K562 (cell line): Measurements from ENCODE around the gene KCTD13. TPM values are rescaled to one million over a fixed set of nuclear protein-coding genes. Genes with fewer than 3 reads are reported as not detected.

ENCODE experiments used
- COPS2 ChIP-seq: fragments of 450-650 bp; conservative IDR thresholded peaks from 2 replicates; pipeline ENCODE4 v1.6.1; 2016; ENCODE audit warnings: mild to moderate bottlenecking, moderate library complexity
- DACH1 ChIP-seq: fragments of 450-650 bp; IDR thresholded peaks from 2 replicates; pipeline ENCODE4 v1.6.1; 2018; ENCODE audit not compliant: partially characterized antibody
- GTF2F1 ChIP-seq: IDR thresholded peaks from 2 replicates; pipeline ENCODE4 v1.6.1; 2011; ENCODE audit warnings: low read depth, low read length, improper control_type of control experiment
- HDAC8 ChIP-seq: fragments of 450-650 bp; IDR thresholded peaks from 2 replicates; pipeline ENCODE4 v1.6.1; 2016; ENCODE audit warnings: mild to moderate bottlenecking, missing genetic modification characterization, moderate library complexity, missing compliant biosample characterization
- IRF2 ChIP-seq: sonication (generic); formaldehyde crosslinking; IDR thresholded peaks from 2 replicates; pipeline ENCODE4 v1.8.1; 2022; ENCODE audit warnings: mild to moderate bottlenecking, missing genetic modification reagents
- KLF1 ChIP-seq: fragments of 450-650 bp; IDR thresholded peaks from 2 replicates; pipeline ENCODE4 v1.6.1; 2016; ENCODE audit warnings: missing genetic modification characterization, missing compliant biosample characterization
- PHB2 ChIP-seq: fragments of 450-650 bp; IDR thresholded peaks from 2 replicates; pipeline ENCODE4 v1.6.1; 2017; ENCODE audit warnings: low read depth
- PURB ChIP-seq: sonication (generic); formaldehyde crosslinking; IDR thresholded peaks from 2 replicates; pipeline ENCODE4 v1.9.0; 2021; ENCODE audit warnings: low read depth, mild to moderate bottlenecking, missing genetic modification reagents
- SIX5 ChIP-seq, 2 experiments: IDR thresholded peaks; 2 replicates each; pipeline ENCODE4 v1.6.1; 2011; ENCODE audit warnings: low read length in 2 of 2, borderline replicate concordance in 1 of 2, low read depth in 1 of 2, mild to moderate bottlenecking in 1 of 2, moderate library complexity in 1 of 2; ENCODE audit not compliant: insufficient read depth in 1 of 2
- SOX6 ChIP-seq: fragments of 450-650 bp; IDR thresholded peaks from 2 replicates; pipeline ENCODE4 v1.6.1; 2014; ENCODE audit warnings: mild to moderate bottlenecking
- THRAP3 ChIP-seq: fragments of 450-650 bp; IDR thresholded peaks from 2 replicates; pipeline ENCODE4 v1.6.1; 2016; ENCODE audit warnings: mild to moderate bottlenecking, inconsistent platforms, borderline replicate concordance
- U2AF2 ChIP-seq: fragments of 200-400 bp; formaldehyde crosslinking; optimal IDR thresholded peaks from 2 replicates; pipeline ENCODE3; 2017; ENCODE audit warnings: low read depth, mild to moderate bottlenecking, low read length
- VEZF1 ChIP-seq: fragments of 200-800 bp; sonication (Bioruptor generic); IDR thresholded peaks from 2 replicates; pipeline ENCODE4 v1.6.1; 2017; ENCODE audit warnings: missing genetic modification characterization, missing compliant biosample characterization
- YBX1 ChIP-seq: fragments of 450-650 bp; IDR thresholded peaks from 2 replicates; pipeline ENCODE4 v1.7.1; 2016; ENCODE audit warnings: mild to moderate bottlenecking
- ZBTB49 ChIP-seq: sonication (generic); formaldehyde crosslinking; IDR thresholded peaks from 2 replicates; pipeline ENCODE4 v1.8.0; 2022; ENCODE audit warnings: missing genetic modification reagents, mild to moderate bottlenecking, borderline replicate concordance
- ZFX ChIP-seq: sonication (generic); formaldehyde crosslinking; IDR thresholded peaks from 2 replicates; pipeline ENCODE4 v1.8.0; 2022; ENCODE audit warnings: mild to moderate bottlenecking, missing genetic modification reagents, moderate library complexity
- ZKSCAN3 ChIP-seq: fragments of 250-450 bp; sonication (Bioruptor Pico); IDR thresholded peaks from 2 replicates; pipeline ENCODE4 v1.4.0; 2020
- ZNF311 ChIP-seq: fragments of 250-450 bp; sonication (Bioruptor Pico); IDR thresholded peaks from 2 replicates; pipeline ENCODE4 v1.4.0; 2020; ENCODE audit warnings: mild to moderate bottlenecking, moderate library complexity
- polyA plus RNA-seq, 8 experiments: library from polyadenylated mRNA; depleted of rRNA in 4 of 8; stranded (reverse) in 5 of 8; unstranded in 3 of 8; fragments of >200 nt; fragmentation: Nextera tagmentation in 2 of 8; fragmentation: Illumina TruSeq in 1 of 8; extraction: Ambion mirVana in 2 of 8; extraction: Trizol in 1 of 8; gene quantifications; 2 replicates each; pipeline versions ENCODE4 v1.2.1 to v1.2.3, GENCODE V29; 2011 to 2014; ENCODE audit warnings: inconsistent platforms in 1 of 8, missing spikeins in 1 of 8
- total RNA-seq, 7 experiments: library from RNA; depleted of rRNA in 6 of 7; stranded (reverse); fragments of >200 nt in 6 of 7; fragmentation: Illumina TruSeq in 2 of 7; extraction: Trizol in 2 of 7; gene quantifications; 2 replicates each; pipeline versions ENCODE4 v1.2.1 to v1.2.3, GENCODE V29; 2011 to 2021; ENCODE audit warnings: low replicate concordance in 1 of 7
- TF ChIP-seq, protein P1 (sequence below): IDR thresholded peaks from 3 replicates; pipeline ENCODE4 v1.6.1; 2011; ENCODE audit warnings: borderline replicate concordance, mild to moderate bottlenecking; ENCODE audit not compliant: insufficient read length, insufficient read depth
- TF ChIP-seq, protein P2 (sequence below): fragments of 450-650 bp; formaldehyde crosslinking; IDR thresholded peaks from 2 replicates; pipeline ENCODE4 v1.4.0; 2022; ENCODE audit warnings: mild to moderate bottlenecking, moderate library complexity
- TF ChIP-seq, protein P3 (sequence below): fragments of 450-650 bp; IDR thresholded peaks from 2 replicates; pipeline ENCODE4 v1.6.1; 2016; ENCODE audit warnings: antibody characterized with exemption

The KCTD13 gene
- total and polyA plus RNA-seq, 9 of the 15 experiments (the other 6 are each of a cell fraction or from before 2014, with no cell fraction given): 1.0 to 20.6 (median 9.8) TPM

- TF ChIP-seq, protein P1, sequence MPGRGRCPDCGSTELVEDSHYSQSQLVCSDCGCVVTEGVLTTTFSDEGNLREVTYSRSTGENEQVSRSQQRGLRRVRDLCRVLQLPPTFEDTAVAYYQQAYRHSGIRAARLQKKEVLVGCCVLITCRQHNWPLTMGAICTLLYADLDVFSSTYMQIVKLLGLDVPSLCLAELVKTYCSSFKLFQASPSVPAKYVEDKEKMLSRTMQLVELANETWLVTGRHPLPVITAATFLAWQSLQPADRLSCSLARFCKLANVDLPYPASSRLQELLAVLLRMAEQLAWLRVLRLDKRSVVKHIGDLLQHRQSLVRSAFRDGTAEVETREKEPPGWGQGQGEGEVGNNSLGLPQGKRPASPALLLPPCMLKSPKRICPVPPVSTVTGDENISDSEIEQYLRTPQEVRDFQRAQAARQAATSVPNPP: no peak
- TF ChIP-seq SIX5 (IDR thresholded peaks at IDR 0.05; ENCODE audit: borderline replicate concordance in 1 of 2, insufficient read depth in 1 of 2, low read depth in 1 of 2, low read length in 2 of 2) (no peak), COPS2 (no peak), SOX6 (no peak), ZNF311 (CRISPR knock-in tag) (no peak), KLF1 (tag) (no peak), ZKSCAN3 (CRISPR knock-in tag) (no peak), IRF2 (CRISPR knock-in tag) (no peak), HDAC8 (no peak), U2AF2 (no peak), VEZF1 (no peak), ZFX (no peak), DACH1 (no peak), GTF2F1 (no peak), PHB2 (peak; percentile 33; the same call in 1 of the 2 replicates), YBX1 (no peak), THRAP3 (no peak), ZBTB49 (CRISPR knock-in tag) (no peak), PURB (CRISPR knock-in tag) (no peak)
- TF ChIP-seq, protein P2, sequence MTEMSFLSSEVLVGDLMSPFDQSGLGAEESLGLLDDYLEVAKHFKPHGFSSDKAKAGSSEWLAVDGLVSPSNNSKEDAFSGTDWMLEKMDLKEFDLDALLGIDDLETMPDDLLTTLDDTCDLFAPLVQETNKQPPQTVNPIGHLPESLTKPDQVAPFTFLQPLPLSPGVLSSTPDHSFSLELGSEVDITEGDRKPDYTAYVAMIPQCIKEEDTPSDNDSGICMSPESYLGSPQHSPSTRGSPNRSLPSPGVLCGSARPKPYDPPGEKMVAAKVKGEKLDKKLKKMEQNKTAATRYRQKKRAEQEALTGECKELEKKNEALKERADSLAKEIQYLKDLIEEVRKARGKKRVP: no peak
- TF ChIP-seq, protein P3, sequence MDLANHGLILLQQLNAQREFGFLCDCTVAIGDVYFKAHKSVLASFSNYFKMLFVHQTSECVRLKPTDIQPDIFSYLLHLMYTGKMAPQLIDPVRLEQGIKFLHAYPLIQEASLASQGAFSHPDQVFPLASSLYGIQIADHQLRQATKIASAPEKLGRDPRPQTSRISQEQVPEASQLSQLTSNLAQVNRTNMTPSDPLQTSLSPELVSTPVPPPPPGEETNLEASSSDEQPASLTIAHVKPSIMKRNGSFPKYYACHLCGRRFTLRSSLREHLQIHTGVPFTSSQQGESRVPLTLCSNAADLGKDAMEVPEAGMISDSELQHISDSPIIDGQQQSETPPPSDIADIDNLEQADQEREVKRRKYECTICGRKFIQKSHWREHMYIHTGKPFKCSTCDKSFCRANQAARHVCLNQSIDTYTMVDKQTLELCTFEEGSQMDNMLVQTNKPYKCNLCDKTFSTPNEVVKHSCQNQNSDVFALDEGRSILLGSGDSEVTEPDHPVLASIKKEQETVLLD: no peak
These were observed 48.5 kb upstream of the KCTD13 start (continued) for GRCh38 chr16:29974291-29975133.
